ENCODE data around the gene CYP2A7.
"Not testable (repeated sequence)": the region's sequence is repeated elsewhere in the genome, so short reads cannot be mapped to it uniquely, and the experiment has no call there.

GRCh38 chr19:40838477-40838876 lies 43.6 kb downstream of the CYP2A7 start:
- not testable (repeated sequence) for TF ChIP-seq CTCF (IDR thresholded peaks at IDR 0.05); TCF7L2 (IDR thresholded peaks at IDR 0.05; ENCODE audit: low read depth, low read length)
